Limb (tissue), 2 donors: ENCODE measurements around the gene ZBTB7C.
A peak's percentile ranks its signal among the peaks of the same experiment; 100 is the strongest.
"Not testable (repeated sequence)": the region's sequence is repeated elsewhere in the genome, so short reads cannot be mapped to it uniquely, and the experiment has no call there.

Source experiments
- DNase-seq, 2 donors: peaks; one replicate each; pipeline ENCODE4 v3.0.0-alpha.2; 2016; ENCODE audit errors: extremely low spot score in 2 of 2

The ZBTB7C gene

GRCh38 chr18:48408727-48409590 lies at the start of gene ZBTB7C:
ZBTB7C (minus strand) TSS chr18:48409383.
- DNase-seq: peak in 1 of 2 donors; percentile 73

DNA sequence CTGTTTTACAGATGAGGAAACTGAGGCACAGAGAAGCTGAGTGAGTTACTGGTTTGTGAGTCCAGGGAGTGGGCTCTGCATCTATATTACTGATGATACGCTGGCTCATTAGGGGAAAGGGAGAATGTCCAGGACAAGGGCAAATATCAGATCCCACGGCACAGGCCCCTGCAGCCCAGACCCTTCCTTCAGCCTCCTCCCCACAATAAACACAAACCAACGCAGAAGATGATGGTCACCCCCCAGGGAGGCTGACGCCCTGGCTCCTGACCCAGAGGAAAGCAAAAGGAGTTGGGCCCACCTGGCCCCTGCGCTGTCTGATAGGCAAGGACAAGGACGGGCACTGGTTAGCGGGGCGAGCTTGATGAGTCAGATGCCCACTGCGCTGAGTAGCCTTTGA lies 47.7 kb upstream of the ZBTB7C start:
- no peak for DNase-seq

DNA sequence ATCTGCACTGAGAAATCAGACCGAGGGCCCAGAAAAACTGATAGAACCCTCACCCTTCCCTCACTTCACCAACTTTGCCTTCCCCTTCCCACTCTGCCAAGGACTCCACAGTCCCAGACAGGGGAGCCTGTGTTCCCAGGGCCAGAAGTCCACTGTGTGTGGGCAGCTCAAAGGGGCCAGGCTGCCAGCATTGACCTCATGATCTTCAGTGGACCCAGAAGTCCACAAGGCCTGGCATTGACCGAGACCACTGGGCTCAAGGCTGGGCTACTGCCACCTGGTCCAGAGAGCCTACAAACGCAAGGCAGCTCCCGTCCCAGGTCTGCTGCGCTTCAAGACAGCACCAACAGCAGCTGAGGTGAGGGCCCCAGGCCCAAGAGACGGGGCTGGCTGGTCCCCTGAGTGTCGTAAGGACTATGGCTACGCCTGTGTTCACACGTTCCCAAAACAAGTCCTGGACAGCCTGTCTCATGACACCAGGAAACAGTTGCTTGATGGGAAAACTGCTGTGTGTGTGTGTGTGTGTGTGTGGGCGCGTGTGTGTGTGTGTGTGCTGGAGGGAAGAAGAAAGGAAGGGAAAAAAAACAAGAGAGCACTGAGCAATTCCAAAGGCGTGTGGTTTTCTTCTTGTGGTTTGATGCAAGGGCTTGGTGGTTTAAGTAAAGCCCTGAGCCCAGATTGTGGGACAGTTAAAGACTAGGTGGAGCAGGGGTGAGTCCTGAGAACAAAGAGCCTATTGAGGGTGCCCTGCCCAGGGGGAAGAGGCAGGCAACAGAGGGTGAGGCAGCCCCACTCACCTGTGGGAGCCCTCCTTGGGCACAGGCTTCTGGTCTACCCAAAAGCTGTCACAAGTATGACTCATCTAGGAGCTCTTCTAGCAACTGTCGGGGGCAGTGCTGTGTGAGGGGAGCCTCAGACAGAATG lies 46.6 kb upstream of the ZBTB7C start:
- peak in 1 of 2 donors; percentile 68 for DNase-seq

- no peak for DNase-seq
Observed at GRCh38 chr18:48454261-48454757, 45.1 kb upstream of the ZBTB7C start.

GRCh38 chr18:48453330-48454066 lies 44.3 kb upstream of the ZBTB7C start:
- no peak for DNase-seq

DNA sequence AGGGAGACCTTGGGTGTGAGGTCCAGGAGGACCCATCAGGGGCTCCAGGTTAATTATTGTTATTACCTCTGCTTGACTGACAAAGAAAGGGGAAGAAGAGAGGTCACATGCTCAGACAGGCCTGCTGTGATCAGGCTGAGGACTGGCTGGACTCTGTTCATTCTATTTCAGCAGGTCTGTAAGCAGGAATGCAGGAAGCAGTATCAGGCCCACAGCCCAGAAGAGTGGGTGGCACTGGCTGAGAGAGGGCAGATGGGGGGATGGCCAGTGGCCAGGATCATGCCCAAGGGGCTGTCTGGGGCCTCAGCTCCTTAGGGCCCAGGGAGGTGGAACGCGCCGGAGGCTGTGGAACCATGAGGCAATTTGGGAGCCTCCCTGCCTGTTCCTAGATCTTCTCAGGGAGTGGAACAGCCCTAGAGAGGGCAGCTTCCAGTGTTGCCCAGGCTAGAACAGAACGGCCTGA lies 43.7 kb upstream of the ZBTB7C start:
- DNase-seq: peak in 1 of 2 donors; percentile 42

DNA sequence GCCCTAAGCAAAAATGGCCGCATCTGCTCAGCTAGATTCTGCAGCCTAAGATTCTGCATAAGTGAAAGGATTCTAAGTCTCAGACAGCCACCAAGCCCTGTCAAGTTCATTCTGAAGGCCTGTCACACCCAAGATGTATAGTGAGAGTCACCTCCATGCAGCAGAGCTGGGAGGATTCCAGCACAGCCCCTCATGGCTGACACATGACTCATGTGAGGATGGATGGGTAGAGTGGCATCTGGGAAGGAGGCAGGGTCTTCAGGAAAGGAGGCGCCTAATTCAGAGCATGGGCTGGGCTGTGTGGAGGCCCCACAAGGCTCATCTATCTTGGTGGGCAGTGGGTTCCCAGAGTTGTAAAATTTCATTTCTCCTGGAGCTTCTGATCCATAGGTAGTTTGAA lies 41.5 kb upstream of the ZBTB7C start:
- no peak for DNase-seq

DNA sequence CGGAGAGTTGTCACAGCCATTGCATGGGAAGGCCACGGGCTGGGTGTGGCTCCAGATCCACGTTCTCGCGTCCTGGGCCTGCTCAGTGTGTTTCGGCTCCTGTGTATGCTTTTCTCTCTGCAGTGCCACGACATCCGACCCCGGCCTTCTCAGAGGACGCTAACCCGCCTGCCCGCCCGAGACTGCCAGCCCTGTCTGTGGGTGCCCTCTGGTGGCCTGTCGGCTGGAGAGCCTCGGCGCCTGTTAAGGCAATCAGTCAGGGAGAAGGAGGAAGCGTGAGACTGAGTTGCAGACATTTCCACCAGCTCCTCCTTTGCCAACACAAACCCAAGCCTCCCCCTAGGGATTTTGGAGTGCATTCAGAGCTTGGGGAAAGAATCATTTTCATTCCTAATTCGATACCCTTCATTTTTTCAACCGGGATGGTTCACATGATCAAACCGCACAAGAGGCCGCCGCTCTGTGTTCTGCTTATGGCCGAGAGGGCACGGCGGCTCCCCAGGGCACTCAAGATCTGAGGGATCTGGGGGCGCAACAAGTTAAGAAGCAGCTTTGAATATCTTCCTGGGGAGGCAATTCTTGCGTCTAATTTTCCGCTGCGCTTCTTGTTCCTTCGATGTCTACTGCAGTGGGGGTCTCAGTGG lies 37.5 kb upstream of the ZBTB7C start:
- peak; percentile 86 to 91 for DNase-seq

- peak; percentile 49 to 70 for DNase-seq
Observed at GRCh38 chr18:48445540-48445939, 36.4 kb upstream of the ZBTB7C start.

DNA sequence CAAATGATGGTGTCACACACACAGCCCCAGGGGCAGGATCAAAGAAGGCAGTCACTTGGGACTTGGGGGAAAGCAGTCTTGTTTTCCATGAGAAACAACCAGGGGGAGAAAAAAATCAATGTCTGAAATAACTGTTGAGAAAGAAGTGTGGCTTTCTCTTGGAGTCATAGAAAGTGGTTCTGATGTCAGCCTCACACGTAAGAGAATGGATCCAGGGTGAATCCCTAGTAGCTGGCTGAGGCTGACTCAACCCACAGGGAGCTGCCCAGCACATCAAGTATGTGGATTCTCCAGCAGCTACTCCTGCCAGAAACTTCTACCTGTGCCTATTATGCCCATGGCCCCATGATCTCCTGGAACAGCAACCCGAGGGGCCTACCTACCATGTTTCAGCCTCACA lies 33.6 kb upstream of the ZBTB7C start:
- no peak for DNase-seq

GRCh38 chr18:48441405-48441881 lies 32.3 kb upstream of the ZBTB7C start:
- peak; percentile 68 to 83 for DNase-seq

GRCh38 chr18:48440924-48441323 lies 31.7 kb upstream of the ZBTB7C start:
- DNase-seq: no peak

DNA sequence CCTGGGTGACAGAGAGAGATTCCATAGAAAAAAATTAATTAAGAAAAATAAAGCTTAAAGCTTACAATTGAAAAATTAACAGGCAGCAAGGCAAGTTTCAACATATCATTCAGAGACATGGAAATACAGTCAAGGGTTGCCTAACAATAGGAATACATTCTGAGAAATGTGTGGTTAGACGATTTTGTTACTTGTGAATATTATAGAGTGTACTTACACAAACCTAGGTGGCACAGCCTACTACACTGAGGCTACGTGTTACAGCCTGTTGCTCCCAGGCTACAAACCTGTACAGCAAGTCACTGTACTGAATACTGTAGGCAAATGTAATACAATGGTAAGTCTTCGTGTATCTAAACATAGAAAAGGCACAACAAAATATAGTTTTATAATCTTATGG lies 27.7 kb upstream of the ZBTB7C start:
- no peak for DNase-seq

GRCh38 chr18:48434382-48434781 lies 25.2 kb upstream of the ZBTB7C start:
- not testable (repeated sequence) for DNase-seq

DNA sequence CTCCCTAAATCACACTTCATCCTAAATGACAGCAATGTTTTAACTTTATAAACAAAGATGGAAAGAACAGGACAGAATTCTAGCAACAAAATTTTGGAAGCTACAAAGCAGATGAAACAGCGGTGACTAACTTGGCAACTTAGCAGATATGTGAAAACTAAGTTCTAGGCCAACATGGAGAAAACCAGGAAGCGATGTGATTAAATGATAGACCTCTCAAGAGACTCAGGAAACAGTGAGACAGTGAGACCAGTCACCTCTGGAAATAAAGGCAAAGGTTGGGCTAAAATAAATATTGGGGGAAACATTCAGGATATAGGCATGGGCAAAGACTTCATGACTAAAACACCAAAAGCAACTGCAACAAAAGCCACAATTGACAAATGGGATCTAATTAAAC lies 24.4 kb upstream of the ZBTB7C start:
- no peak for DNase-seq

DNA sequence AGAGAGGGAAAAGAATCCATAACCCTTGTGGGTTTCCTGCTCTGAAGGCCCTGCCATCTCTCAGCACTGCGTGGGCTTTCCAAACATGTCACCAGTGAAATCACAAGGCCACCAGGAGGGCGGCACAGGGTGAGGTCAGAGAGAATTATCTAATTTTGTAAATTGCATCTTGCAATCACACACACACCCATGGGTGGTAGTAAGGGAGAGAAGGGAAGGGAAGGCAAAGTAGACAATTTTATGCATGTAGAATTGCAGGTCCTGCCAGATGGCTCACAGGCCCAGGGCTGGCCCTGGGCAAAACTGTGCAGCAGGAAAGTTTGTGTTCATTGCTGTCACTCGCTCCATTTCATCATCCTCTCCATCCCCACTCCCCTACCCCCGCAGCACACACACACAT lies 21.0 kb upstream of the ZBTB7C start:
- DNase-seq: no peak

DNA sequence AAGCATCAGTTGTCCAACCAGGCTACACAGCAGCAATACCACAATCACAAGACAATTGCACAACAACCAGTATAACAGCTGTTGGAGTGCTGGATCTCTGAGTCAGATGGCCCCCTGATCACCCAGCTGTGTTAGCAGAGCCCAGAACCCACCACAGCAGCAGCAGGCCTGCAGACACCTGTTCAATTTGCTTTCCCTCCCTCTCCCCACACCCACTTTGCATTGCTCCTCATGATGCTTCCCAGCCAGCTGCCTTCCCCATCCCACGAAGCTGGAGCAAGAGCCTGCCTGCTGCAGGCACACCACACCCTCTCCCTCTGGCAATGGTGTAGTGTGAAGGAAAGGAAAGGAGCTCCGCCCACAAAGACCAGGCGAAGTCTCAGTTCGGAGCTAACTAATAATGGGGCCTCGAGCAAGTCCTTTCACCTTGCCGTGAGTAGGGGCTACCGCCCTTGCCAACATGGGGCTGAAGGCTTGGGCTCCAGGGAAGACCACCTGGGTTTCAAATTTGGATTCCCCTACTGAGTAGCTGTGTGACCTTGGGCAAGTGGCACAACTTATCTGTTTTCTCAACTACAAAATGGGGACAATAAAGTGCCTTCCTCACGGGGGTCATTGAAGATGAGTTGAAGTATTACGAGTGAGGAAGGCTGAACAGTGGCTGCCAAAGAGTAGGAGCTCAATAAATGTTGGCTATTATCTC lies 19.4 kb upstream of the ZBTB7C start:
- DNase-seq: peak in 1 of 2 donors; percentile 67

GRCh38 chr18:48422947-48423378 lies 13.8 kb upstream of the ZBTB7C start:
- DNase-seq: no peak

DNA sequence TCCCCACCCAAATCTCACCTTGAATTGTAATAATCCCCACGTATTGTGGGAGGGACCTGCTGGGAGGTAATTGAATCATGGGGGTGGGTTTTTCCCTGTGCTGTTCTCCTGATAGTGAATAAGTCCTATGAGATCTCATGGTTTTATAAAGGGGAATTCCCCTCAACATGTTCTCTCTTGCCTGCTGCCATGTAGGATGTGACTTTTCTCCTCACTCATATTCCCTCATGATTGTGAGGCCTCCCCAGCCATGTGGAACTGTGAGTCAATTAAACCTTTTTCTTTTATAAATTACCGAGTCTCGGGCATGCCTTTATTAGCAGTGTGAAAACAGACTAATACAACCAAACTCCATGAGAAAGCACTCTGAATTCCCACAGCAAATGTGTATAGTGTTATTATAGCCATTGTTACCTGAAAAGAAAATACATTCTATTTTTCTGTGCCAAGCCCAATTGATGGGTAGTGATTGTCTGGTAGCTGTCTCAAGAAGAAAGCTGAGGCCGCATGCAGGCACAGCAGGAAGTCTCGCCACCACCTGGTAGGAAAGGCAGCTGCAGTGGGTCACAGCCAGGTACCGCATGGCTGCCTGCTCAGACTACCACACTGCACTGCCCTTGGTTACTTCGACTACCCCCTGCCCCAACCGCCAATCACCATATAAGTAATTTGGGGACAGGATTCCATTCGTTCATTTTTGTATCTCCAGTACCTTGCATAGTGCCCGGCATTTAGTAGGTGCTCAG lies 10.3 kb upstream of the ZBTB7C start:
- DNase-seq: no peak
